ENCODE results near the gene RGS18. TPM values are rescaled to one million over a fixed set of nuclear protein-coding genes. Genes with fewer than 3 reads are reported as not detected.

Gene RGS18
- total RNA-seq, result 1 to 10 TPM in 2 of 3 donors, under 1 TPM in 1; 0.75 to 2.2 (median 1.7) TPM
- long read RNA-seq, donor 1, partial matches to known transcripts, result 0 of 1 reads
- long read RNA-seq, donor 1, other reads (novel, unspliced or antisense), result 0 of 1 reads
- long read RNA-seq, donor 2, result 0 reads

- peak; percentile 30 for ATAC-seq
- H3K4me3 ChIP-seq, result no peak within 1 kb of the TSS
- H3K36me3 ChIP-seq (ENCODE audit: low read depth), result no peaks in the 10 kb centered on the region
- peak in 1 of 3 donors; percentile 13 for DNase-seq
- intact Hi-C loops (cut with DNase I, micrococcal nuclease), result no loop called here
- TF ChIP-seq CTCF (IDR thresholded peaks at IDR 0.05), result no peak
- H3K9me3 ChIP-seq, result no peaks in the 10 kb centered on the region
- H3K4me1 ChIP-seq (ENCODE audit: low read depth), result no peaks in the 10 kb centered on the region
Observed at GRCh38 chr1:192158181-192158580, at the start of gene RGS18. RGS18 (plus strand) TSS chr1:192158462; CDS start chr1:192158638, 176 bp downstream.

- H3K4me1 ChIP-seq (ENCODE audit: low read depth), result no peaks in the 10 kb centered on the region
- H3K36me3 ChIP-seq (ENCODE audit: low read depth), result no peaks in the 10 kb centered on the region
- intact Hi-C loops (cut with DNase I, micrococcal nuclease), result no loop called here
- ATAC-seq, result no peak
- no peak for DNase-seq
- no peaks in the 10 kb centered on the region for H3K9me3 ChIP-seq
- H3K4me3 ChIP-seq, result no peak overlapping the region
- no peak for TF ChIP-seq CTCF (IDR thresholded peaks at IDR 0.05)
Observed at GRCh38 chr1:192109576-192109975, 48.7 kb upstream of the RGS18 start.

GRCh38 chr1:192115000-192115399 lies 43.3 kb upstream of the RGS18 start:
- intact Hi-C loops (cut with DNase I, micrococcal nuclease), result no loop called here
- TF ChIP-seq CTCF (IDR thresholded peaks at IDR 0.05), result no peak
- ATAC-seq, result no peak

GRCh38 chr1:192118881-192119405 lies 39.3 kb upstream of the RGS18 start:
- no peak overlapping the region for H3K4me3 ChIP-seq
- intact Hi-C loops (cut with DNase I, micrococcal nuclease), result no loop called here
- no peaks in the 10 kb centered on the region for H3K4me1 ChIP-seq (ENCODE audit: low read depth)
- H3K36me3 ChIP-seq (ENCODE audit: low read depth), result no peaks in the 10 kb centered on the region
- no peaks in the 10 kb centered on the region for H3K9me3 ChIP-seq
- TF ChIP-seq CTCF (IDR thresholded peaks at IDR 0.05), result no peak
- no peak for DNase-seq
- ATAC-seq, result no peak

More at GRCh38 chr1:192115000-192115399, 43.3 kb upstream of the RGS18 start:
- Histone ChIP-seq H3K9me3 (no peaks in the 10 kb centered on the region), H3K36me3 (ENCODE audit: low read depth) (no peaks in the 10 kb centered on the region), H3K4me1 (ENCODE audit: low read depth) (no peaks in the 10 kb centered on the region), H3K4me3 (no peak overlapping the region)
- no peak for DNase-seq

- TF ChIP-seq CTCF (IDR thresholded peaks at IDR 0.05), result no peak
- DNase-seq (no peak), ATAC-seq (no peak)
- H3K36me3 ChIP-seq (ENCODE audit: low read depth), result no peaks in the 10 kb centered on the region
- no peaks in the 10 kb centered on the region for H3K9me3 ChIP-seq
- H3K4me1 ChIP-seq (ENCODE audit: low read depth), result no peaks in the 10 kb centered on the region
- H3K4me3 ChIP-seq, result no peak overlapping the region
- intact Hi-C loops (cut with DNase I, micrococcal nuclease), result no loop called here
Observed at GRCh38 chr1:192119701-192120100, 38.6 kb upstream of the RGS18 start.

Measured in mucosa of descending colon (tissue), 3 donors.